Neuronal stem cell (in vitro differentiated cells): ENCODE results near the gene ZBTB40.

Experiments used
- DNase-seq: peaks from one replicate; pipeline ENCODE4 v3.0.0-alpha.2; 2013; ENCODE audit warnings: low spot score
- H2AFZ ChIP-seq: one replicate; pipeline ENCODE4 v1.6.1; 2013; ENCODE audit warnings: mild to moderate bottlenecking, low read length, inconsistent platforms
- H2AK5ac ChIP-seq: 2 replicates; pipeline ENCODE4 v1.6.1; 2013; ENCODE audit warnings: low read depth, mild to moderate bottlenecking, inconsistent platforms, low read length, moderate library complexity, mixed read lengths
- H2BK120ac ChIP-seq: 2 replicates; pipeline ENCODE4 v1.6.1; 2013; ENCODE audit warnings: low read depth, mild to moderate bottlenecking, inconsistent platforms, low read length, moderate library complexity, mixed read lengths
- H2BK12ac ChIP-seq: one replicate; pipeline ENCODE4 v1.6.1; 2013; ENCODE audit warnings: low read length, inconsistent platforms
- H2BK15ac ChIP-seq: 2 replicates; pipeline ENCODE4 v1.6.1; 2013; ENCODE audit warnings: mild to moderate bottlenecking, low read length, inconsistent platforms, mixed read lengths
- H2BK5ac ChIP-seq: one replicate; pipeline ENCODE4 v1.6.1; 2013; ENCODE audit warnings: inconsistent platforms, mild to moderate bottlenecking, low read length, moderate library complexity
- H3K14ac ChIP-seq: one replicate; pipeline ENCODE4 v1.6.1; 2013; ENCODE audit warnings: low read length, inconsistent platforms
- H3K18ac ChIP-seq: 2 replicates; pipeline ENCODE4 v1.6.1; 2013; ENCODE audit warnings: low read length, inconsistent platforms
- H3K23ac ChIP-seq: 2 replicates; pipeline ENCODE4 v1.6.1; 2013; ENCODE audit warnings: low read depth, mild to moderate bottlenecking, mixed read lengths, low read length, inconsistent platforms; ENCODE audit not compliant: poor library complexity
- H3K27ac ChIP-seq: replicated peaks from 3 replicates; pipeline ENCODE4 v1.5.1; 2013; ENCODE audit warnings: low read length, inconsistent platforms
- H3K27me3 ChIP-seq, 3 experiments: 2 replicates each; pipeline ENCODE4 v1.6.1; 2013; ENCODE audit warnings: low read length in 3 of 3, mild to moderate bottlenecking in 2 of 3, inconsistent platforms in 1 of 3, low read depth in 1 of 3, mixed read lengths in 1 of 3, moderate library complexity in 1 of 3; ENCODE audit not compliant: control insufficient read depth in 3 of 3, insufficient read depth in 3 of 3
- H3K36me3 ChIP-seq, 2 donors: replicated peaks in 1 of 2; 2 replicates each; pipeline ENCODE4 v1.6.1; 2013; ENCODE audit warnings: low read length in 2 of 2; ENCODE audit not compliant: control insufficient read depth in 2 of 2, insufficient read depth in 2 of 2
- H3K4ac ChIP-seq: 2 replicates; pipeline ENCODE4 v1.6.1; 2013; ENCODE audit warnings: inconsistent platforms, mild to moderate bottlenecking, low read length, moderate library complexity
- H3K4me1 ChIP-seq, 2 donors: 1 replicate in 1 of 2; 2 replicates in 1 of 2; pipeline ENCODE4 v1.6.1; 2013; ENCODE audit warnings: low read length in 2 of 2, low read depth in 1 of 2; ENCODE audit not compliant: control insufficient read depth in 2 of 2, insufficient read depth in 1 of 2
- H3K4me2 ChIP-seq: one replicate; pipeline ENCODE4 v1.6.1; 2013; ENCODE audit warnings: mild to moderate bottlenecking, low read length, inconsistent platforms; ENCODE audit not compliant: insufficient read depth, poor library complexity, severe bottlenecking
- H3K4me3 ChIP-seq, 2 donors: 2 replicates each; pipeline ENCODE4 v1.5.1; 2013; ENCODE audit warnings: low read length in 2 of 2, mild to moderate bottlenecking in 2 of 2, inconsistent platforms in 1 of 2, moderate library complexity in 1 of 2
- H3K79me1 ChIP-seq: one replicate; pipeline ENCODE4 v1.6.1; 2013; ENCODE audit warnings: low read depth, mild to moderate bottlenecking, inconsistent platforms, low read length, moderate library complexity
- H3K9ac ChIP-seq: one replicate; pipeline ENCODE4 v1.6.1; 2013; ENCODE audit warnings: mild to moderate bottlenecking, low read depth, low read length, inconsistent platforms; ENCODE audit not compliant: poor library complexity
- H3K9me3 ChIP-seq, 2 donors: replicated peaks in 1 of 2; 2 replicates each; pipeline versions ENCODE3 to v1.6.1; 2013; ENCODE audit warnings: low read length in 2 of 2, mild to moderate bottlenecking in 2 of 2, inconsistent platforms in 1 of 2, low read depth in 1 of 2, mixed read lengths in 1 of 2, moderate library complexity in 1 of 2; ENCODE audit not compliant: control insufficient read depth in 2 of 2, insufficient read depth in 1 of 2
- H4K8ac ChIP-seq: one replicate; pipeline ENCODE4 v1.6.1; 2013; ENCODE audit warnings: low read depth, mild to moderate bottlenecking, inconsistent platforms, low read length, moderate library complexity
- H4K91ac ChIP-seq: one replicate; pipeline ENCODE4 v1.6.1; 2013; ENCODE audit warnings: low read length, low read depth, mild to moderate bottlenecking, inconsistent platforms; ENCODE audit not compliant: poor library complexity
- WGBS, 2 donors: extraction: QIAGEN DNeasy Blood & Tissue Kit; methylation state at CpG; one replicate each; pipeline ENCODE4 v1.1.7; 2013; ENCODE audit warnings: missing lambda C conversion rate in 2 of 2, mixed read lengths in 1 of 2; ENCODE audit not compliant: insufficient read length in 2 of 2, insufficient replicate concordance in 1 of 2; ENCODE audit errors: extremely low coverage in 2 of 2; 5-methylcytosine and 5-hydroxymethylcytosine counted together

Gene ZBTB40

DNA sequence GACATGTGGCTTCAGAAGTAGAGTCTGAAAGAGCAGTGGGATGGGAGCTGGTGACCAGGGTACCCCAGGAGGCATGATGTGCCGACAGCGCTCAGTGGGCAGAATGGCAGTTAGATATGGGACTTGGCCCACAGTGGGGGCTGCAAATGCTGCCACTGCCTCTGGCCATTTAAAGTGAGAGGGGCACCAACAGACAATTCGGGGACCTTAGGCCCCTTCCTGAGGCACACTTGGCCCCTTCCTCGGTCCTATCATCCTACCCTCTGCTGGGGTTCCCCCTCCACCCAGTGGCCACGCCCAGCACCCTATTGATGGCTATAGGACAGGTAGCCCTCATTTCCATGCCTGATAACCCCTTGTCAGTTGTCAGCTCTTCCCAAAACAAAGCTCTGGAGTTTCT is 75.0 kb downstream of the ZBTB40 start:
- no peak overlapping the region for H3K23ac ChIP-seq
- H3K9me3 ChIP-seq = no peaks in the 10 kb centered on the region
- H3K4me2 ChIP-seq = no peak overlapping the region
- no peak overlapping the region for H4K91ac ChIP-seq
- no peak overlapping the region for H2BK120ac ChIP-seq
- no peak overlapping the region for H2AFZ ChIP-seq
- H3K27ac ChIP-seq = no peak overlapping the region
- no peak overlapping the region for H3K4me3 ChIP-seq
- WGBS, 2 donors = no CpG with 5 or more reads among the region's 5 CpGs
- no peak overlapping the region for H2BK12ac ChIP-seq
- no peak overlapping the region for H2AK5ac ChIP-seq
- H3K27me3 ChIP-seq = no peaks in the 10 kb centered on the region
- DNase-seq = no peak
- no peak overlapping the region for H4K8ac ChIP-seq
- no peaks in the 10 kb centered on the region for H3K79me1 ChIP-seq
- no peak overlapping the region for H3K9ac ChIP-seq
- no peak overlapping the region for H2BK5ac ChIP-seq
- H2BK15ac ChIP-seq = no peak overlapping the region
- H3K4me1 ChIP-seq = peaks cover 0 to 3% of the 10 kb centered on the region in 2 donors
- no peak overlapping the region for H3K4ac ChIP-seq
- H3K36me3 ChIP-seq = peaks cover 29 to 65% of the 10 kb centered on the region in 2 donors
- H3K18ac ChIP-seq = no peak overlapping the region
- H3K14ac ChIP-seq = no peak overlapping the region

DNA sequence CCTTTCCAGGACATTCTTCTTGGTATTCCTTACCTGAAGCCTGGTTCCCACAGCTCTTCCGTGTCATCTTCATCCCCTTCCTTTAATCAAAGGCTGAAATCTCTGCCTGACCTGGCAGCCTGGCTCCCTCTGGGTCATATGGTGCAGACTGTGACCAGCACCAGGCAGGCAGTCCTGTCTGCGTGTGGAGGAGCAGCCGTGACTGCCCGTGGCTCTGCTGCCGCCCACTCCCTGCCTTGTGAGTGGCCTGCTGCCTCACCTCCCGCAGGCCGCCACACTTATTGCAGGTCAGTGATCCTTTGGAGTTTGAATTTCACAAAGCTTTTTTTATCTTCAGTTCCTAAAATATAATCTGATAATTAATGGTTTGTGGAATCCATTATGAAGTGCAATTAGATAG is 75.5 kb downstream of the ZBTB40 start:
- no CpG with 5 or more reads among the region's 7 CpGs for WGBS, 2 donors
- H4K8ac ChIP-seq = no peak overlapping the region

DNA sequence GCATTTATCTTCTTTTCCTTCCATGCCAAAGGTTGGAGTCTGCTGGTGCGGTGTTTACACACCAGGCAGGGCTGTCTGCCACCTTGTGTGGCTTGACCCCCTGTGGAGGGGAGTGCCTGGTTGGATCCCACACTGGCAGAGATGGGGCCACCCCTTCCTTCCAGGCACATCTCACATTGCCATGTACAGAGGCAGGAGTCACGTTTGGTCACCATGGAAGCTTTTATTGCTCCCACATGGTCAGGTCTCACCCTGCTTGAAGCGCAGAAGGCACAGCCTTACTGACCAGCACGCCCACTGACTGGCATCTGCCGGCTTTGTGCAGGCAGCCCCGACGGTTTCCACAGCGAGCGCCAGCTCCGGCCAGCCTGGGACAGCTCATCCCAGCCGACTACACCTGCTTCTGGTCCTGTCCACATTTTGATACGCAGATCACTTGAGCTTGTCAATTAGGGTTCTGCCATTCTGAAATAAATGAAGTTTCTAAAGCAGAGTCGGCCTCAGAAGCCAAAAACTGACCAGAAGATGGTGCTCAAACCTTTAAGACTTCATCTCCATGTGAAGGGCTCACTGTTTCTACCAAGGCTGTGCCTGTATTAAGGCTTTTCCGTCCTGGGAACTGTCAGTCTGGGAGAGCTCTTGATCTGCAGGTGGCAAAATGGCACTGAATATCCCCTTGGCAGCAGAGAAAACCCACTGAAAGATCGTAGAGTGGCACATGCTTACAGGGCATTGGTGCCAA is 76.1 kb downstream of the ZBTB40 start:
- no CpG with 5 or more reads among the region's 15 CpGs for WGBS, 2 donors
- peak; percentile 15 for DNase-seq
- Histone ChIP-seq H3K4me2 (no peak overlapping the region), H3K36me3 (peaks cover 22 to 54% of the 10 kb centered on the region in 2 donors), H3K18ac (no peak overlapping the region), H3K4ac (no peak overlapping the region), H2AFZ (no peak overlapping the region), H3K4me1 (peaks cover 0 to 3% of the 10 kb centered on the region in 2 donors), H2BK120ac (no peak overlapping the region), H2BK5ac (no peak overlapping the region), H2BK15ac (no peak overlapping the region), H3K14ac (no peak overlapping the region), H3K23ac (no peak overlapping the region), H2AK5ac (no peak overlapping the region), H2BK12ac (no peak overlapping the region), H3K9ac (no peak overlapping the region), H3K9me3 (no peaks in the 10 kb centered on the region), H4K8ac (no peak overlapping the region), H3K27me3 (no peaks in the 10 kb centered on the region), H3K27ac (no peak overlapping the region), H4K91ac (no peak overlapping the region), H3K4me3 (no peak overlapping the region), H3K79me1 (no peaks in the 10 kb centered on the region)

More for the DNA sequence above, 75.5 kb downstream of the ZBTB40 start:
- no peak overlapping the region for H2BK5ac ChIP-seq
- peaks cover 25 to 60% of the 10 kb centered on the region in 2 donors for H3K36me3 ChIP-seq
- no peak for DNase-seq
- no peaks in the 10 kb centered on the region for H3K79me1 ChIP-seq
- H2BK120ac ChIP-seq = no peak overlapping the region
- no peak overlapping the region for H3K27ac ChIP-seq
- H3K27me3 ChIP-seq = no peaks in the 10 kb centered on the region
- H4K91ac ChIP-seq = no peak overlapping the region
- H3K14ac ChIP-seq = no peak overlapping the region
- no peak overlapping the region for H3K23ac ChIP-seq
- H2AK5ac ChIP-seq = no peak overlapping the region
- no peak overlapping the region for H3K4me2 ChIP-seq
- H3K4me1 ChIP-seq = peaks cover 0 to 3% of the 10 kb centered on the region in 2 donors
- H3K4me3 ChIP-seq = no peak overlapping the region
- H3K4ac ChIP-seq = no peak overlapping the region
- H3K18ac ChIP-seq = no peak overlapping the region
- no peak overlapping the region for H2AFZ ChIP-seq
- H3K9ac ChIP-seq = no peak overlapping the region
- no peaks in the 10 kb centered on the region for H3K9me3 ChIP-seq
- H2BK15ac ChIP-seq = no peak overlapping the region
- H2BK12ac ChIP-seq = no peak overlapping the region

DNA sequence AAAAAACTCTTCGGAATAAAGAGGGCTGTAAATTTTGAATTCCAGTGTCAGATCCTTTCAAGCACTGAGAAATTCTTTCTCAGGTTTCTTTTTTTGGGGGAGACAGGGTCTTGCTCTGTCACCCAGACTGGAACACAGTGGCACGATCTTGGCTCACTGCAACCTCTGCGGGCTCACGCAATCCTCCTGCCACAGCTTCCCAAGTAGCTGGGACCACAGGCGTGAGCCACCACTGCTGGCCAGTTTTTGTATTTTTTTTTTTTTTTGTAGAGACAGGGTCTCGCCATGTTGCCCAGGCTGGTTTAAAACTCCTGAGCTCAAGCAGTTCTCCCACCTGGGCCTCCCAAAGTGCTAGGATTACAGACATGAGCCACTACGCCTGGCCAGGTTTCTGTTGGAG is 76.8 kb downstream of the ZBTB40 start:
- H4K91ac ChIP-seq = no peak overlapping the region
- peaks cover 0 to 3% of the 10 kb centered on the region in 2 donors for H3K4me1 ChIP-seq
- no peak overlapping the region for H4K8ac ChIP-seq
- H2AK5ac ChIP-seq = no peak overlapping the region
- no peak overlapping the region for H3K9ac ChIP-seq
- no peak overlapping the region for H3K23ac ChIP-seq
- H2AFZ ChIP-seq = no peak overlapping the region
- H2BK5ac ChIP-seq = no peak overlapping the region
- H2BK15ac ChIP-seq = no peak overlapping the region
- H3K36me3 ChIP-seq = peaks cover 22 to 51% of the 10 kb centered on the region in 2 donors
- no peak overlapping the region for H3K27ac ChIP-seq
- WGBS, 2 donors = no CpG with 5 or more reads among the region's 7 CpGs
- H2BK12ac ChIP-seq = no peak overlapping the region
- H3K4me3 ChIP-seq = no peak overlapping the region
- no peaks in the 10 kb centered on the region for H3K27me3 ChIP-seq
- H3K79me1 ChIP-seq = no peaks in the 10 kb centered on the region
- no peak overlapping the region for H3K4me2 ChIP-seq
- H3K4ac ChIP-seq = no peak overlapping the region
- H3K14ac ChIP-seq = no peak overlapping the region
- no peak overlapping the region for H2BK120ac ChIP-seq
- H3K18ac ChIP-seq = no peak overlapping the region
- no peak for DNase-seq
- H3K9me3 ChIP-seq = no peaks in the 10 kb centered on the region
